ENCODE results near the gene SPATA16.

The SPATA16 gene

GRCh38 chr3:172919297-172919683 is 221.7 kb downstream of the SPATA16 start:
- Histone ChIP-seq H3K4me3 (ENCODE audit: low read length) (no peak overlapping the region), H3K36me3 (ENCODE audit: control insufficient read depth, insufficient read depth, low read length) (no peaks in the 10 kb centered on the region), H3K27me3 (ENCODE audit: control insufficient read depth, insufficient read depth, low read length) (no peaks in the 10 kb centered on the region), H3K4me1 (ENCODE audit: control insufficient read depth, insufficient read depth, low read length) (peaks cover 39% of the 10 kb centered on the region), H3K9me3 (ENCODE audit: control insufficient read depth, low read length) (no peaks in the 10 kb centered on the region), H3K9ac (ENCODE audit: low read length) (no peak overlapping the region)

- peaks cover 41% of the 10 kb centered on the region for H3K4me1 ChIP-seq (ENCODE audit: control insufficient read depth, insufficient read depth, low read length)
- no peak overlapping the region for H3K9ac ChIP-seq (ENCODE audit: low read length)
- H3K36me3 ChIP-seq (ENCODE audit: control insufficient read depth, insufficient read depth, low read length): no peaks in the 10 kb centered on the region
- no peaks in the 10 kb centered on the region for H3K9me3 ChIP-seq (ENCODE audit: control insufficient read depth, low read length)
- no peak overlapping the region for H3K4me3 ChIP-seq (ENCODE audit: low read length)
- H3K27me3 ChIP-seq (ENCODE audit: control insufficient read depth, insufficient read depth, low read length): no peaks in the 10 kb centered on the region
These were observed 222.3 kb downstream of the SPATA16 start for GRCh38 chr3:172918568-172919296.

- Histone ChIP-seq H3K4me1 (ENCODE audit: control insufficient read depth, insufficient read depth, low read length) (peaks cover 41% of the 10 kb centered on the region), H3K27me3 (ENCODE audit: control insufficient read depth, insufficient read depth, low read length) (no peaks in the 10 kb centered on the region), H3K9me3 (ENCODE audit: control insufficient read depth, low read length) (no peaks in the 10 kb centered on the region), H3K4me3 (ENCODE audit: low read length) (no peak overlapping the region), H3K9ac (ENCODE audit: low read length) (no peak overlapping the region), H3K36me3 (ENCODE audit: control insufficient read depth, insufficient read depth, low read length) (no peaks in the 10 kb centered on the region)
These were observed 222.9 kb downstream of the SPATA16 start for GRCh38 chr3:172918165-172918564.

- Histone ChIP-seq H3K36me3 (ENCODE audit: control insufficient read depth, insufficient read depth, low read length) (no peaks in the 10 kb centered on the region), H3K9ac (ENCODE audit: low read length) (no peak overlapping the region), H3K27me3 (ENCODE audit: control insufficient read depth, insufficient read depth, low read length) (no peaks in the 10 kb centered on the region), H3K9me3 (ENCODE audit: control insufficient read depth, low read length) (no peaks in the 10 kb centered on the region), H3K4me1 (ENCODE audit: control insufficient read depth, insufficient read depth, low read length) (peaks cover 33% of the 10 kb centered on the region), H3K4me3 (ENCODE audit: low read length) (no peak overlapping the region)
These were observed 225.0 kb downstream of the SPATA16 start for GRCh38 chr3:172915911-172916514.

- H3K4me1 ChIP-seq (ENCODE audit: control insufficient read depth, insufficient read depth, low read length): peaks cover 35% of the 10 kb centered on the region
- H3K36me3 ChIP-seq (ENCODE audit: control insufficient read depth, insufficient read depth, low read length): no peaks in the 10 kb centered on the region
- H3K27me3 ChIP-seq (ENCODE audit: control insufficient read depth, insufficient read depth, low read length): no peaks in the 10 kb centered on the region
- H3K9me3 ChIP-seq (ENCODE audit: control insufficient read depth, low read length): no peaks in the 10 kb centered on the region
- no peak overlapping the region for H3K4me3 ChIP-seq (ENCODE audit: low read length)
- H3K9ac ChIP-seq (ENCODE audit: low read length): no peak overlapping the region
These were observed 226.2 kb downstream of the SPATA16 start for GRCh38 chr3:172914854-172915253.

GRCh38 chr3:172913911-172914655 is 227.0 kb downstream of the SPATA16 start:
- Histone ChIP-seq H3K4me1 (ENCODE audit: control insufficient read depth, insufficient read depth, low read length) (peaks cover 30% of the 10 kb centered on the region), H3K4me3 (ENCODE audit: low read length) (no peak overlapping the region), H3K27me3 (ENCODE audit: control insufficient read depth, insufficient read depth, low read length) (no peaks in the 10 kb centered on the region), H3K9ac (ENCODE audit: low read length) (no peak overlapping the region), H3K36me3 (ENCODE audit: control insufficient read depth, insufficient read depth, low read length) (no peaks in the 10 kb centered on the region), H3K9me3 (ENCODE audit: control insufficient read depth, low read length) (no peaks in the 10 kb centered on the region)

GRCh38 chr3:172911142-172911541 is 229.9 kb downstream of the SPATA16 start:
- H3K9me3 ChIP-seq (ENCODE audit: control insufficient read depth, low read length): no peaks in the 10 kb centered on the region
- H3K9ac ChIP-seq (ENCODE audit: low read length): no peak overlapping the region
- no peaks in the 10 kb centered on the region for H3K36me3 ChIP-seq (ENCODE audit: control insufficient read depth, insufficient read depth, low read length)
- no peak overlapping the region for H3K4me3 ChIP-seq (ENCODE audit: low read length)
- peaks cover 18% of the 10 kb centered on the region for H3K4me1 ChIP-seq (ENCODE audit: control insufficient read depth, insufficient read depth, low read length)
- H3K27me3 ChIP-seq (ENCODE audit: control insufficient read depth, insufficient read depth, low read length): no peaks in the 10 kb centered on the region

- H3K9me3 ChIP-seq (ENCODE audit: control insufficient read depth, low read length): no peaks in the 10 kb centered on the region
- H3K4me1 ChIP-seq (ENCODE audit: control insufficient read depth, insufficient read depth, low read length): peaks cover 6% of the 10 kb centered on the region
- H3K9ac ChIP-seq (ENCODE audit: low read length): no peak overlapping the region
- no peak overlapping the region for H3K4me3 ChIP-seq (ENCODE audit: low read length)
- H3K27me3 ChIP-seq (ENCODE audit: control insufficient read depth, insufficient read depth, low read length): no peaks in the 10 kb centered on the region
- H3K36me3 ChIP-seq (ENCODE audit: control insufficient read depth, insufficient read depth, low read length): no peaks in the 10 kb centered on the region
These were observed 232.2 kb downstream of the SPATA16 start for GRCh38 chr3:172908771-172909270.

GRCh38 chr3:172905451-172905850 is 235.6 kb downstream of the SPATA16 start:
- H3K9me3 ChIP-seq (ENCODE audit: control insufficient read depth, low read length): no peaks in the 10 kb centered on the region
- no peak overlapping the region for H3K9ac ChIP-seq (ENCODE audit: low read length)
- H3K27me3 ChIP-seq (ENCODE audit: control insufficient read depth, insufficient read depth, low read length): no peaks in the 10 kb centered on the region
- H3K4me1 ChIP-seq (ENCODE audit: control insufficient read depth, insufficient read depth, low read length): peaks cover 4% of the 10 kb centered on the region
- H3K36me3 ChIP-seq (ENCODE audit: control insufficient read depth, insufficient read depth, low read length): no peaks in the 10 kb centered on the region
- no peak overlapping the region for H3K4me3 ChIP-seq (ENCODE audit: low read length)

GRCh38 chr3:172904711-172905373 is 236.2 kb downstream of the SPATA16 start:
- H3K4me3 ChIP-seq (ENCODE audit: low read length): no peak overlapping the region
- H3K36me3 ChIP-seq (ENCODE audit: control insufficient read depth, insufficient read depth, low read length): no peaks in the 10 kb centered on the region
- H3K9ac ChIP-seq (ENCODE audit: low read length): no peak overlapping the region
- no peaks in the 10 kb centered on the region for H3K4me1 ChIP-seq (ENCODE audit: control insufficient read depth, insufficient read depth, low read length)
- no peaks in the 10 kb centered on the region for H3K27me3 ChIP-seq (ENCODE audit: control insufficient read depth, insufficient read depth, low read length)
- H3K9me3 ChIP-seq (ENCODE audit: control insufficient read depth, low read length): no peaks in the 10 kb centered on the region

- Histone ChIP-seq H3K27me3 (ENCODE audit: control insufficient read depth, insufficient read depth, low read length) (no peaks in the 10 kb centered on the region), H3K9me3 (ENCODE audit: control insufficient read depth, low read length) (no peaks in the 10 kb centered on the region), H3K9ac (ENCODE audit: low read length) (no peak overlapping the region), H3K4me1 (ENCODE audit: control insufficient read depth, insufficient read depth, low read length) (no peaks in the 10 kb centered on the region), H3K4me3 (ENCODE audit: low read length) (no peak overlapping the region), H3K36me3 (ENCODE audit: control insufficient read depth, insufficient read depth, low read length) (no peaks in the 10 kb centered on the region)
These were observed 237.3 kb downstream of the SPATA16 start for GRCh38 chr3:172903642-172904320.

Data from mucosa of stomach (tissue), 1 donor.